Measurements from ENCODE around the gene DNAJB8.

- TF ChIP-seq POLR2A (IDR thresholded peaks at IDR 0.05) (no peak), CTCF (IDR thresholded peaks at IDR 0.05) (no peak), EP300 (IDR thresholded peaks at IDR 0.05) (no peak)
Measured at GRCh38 chr3:128471110-128471509, 4.4 kb upstream of the DNAJB8 start.
